Smooth muscle cell (in vitro differentiated cells): ENCODE measurements around the gene SUPV3L1. TPM values are rescaled to one million over a fixed set of nuclear protein-coding genes. Genes with fewer than 3 reads are reported as not detected.

Experiments
- DNase-seq: peaks from one replicate; lab custom pipeline; 2025; ENCODE audit not compliant: unreplicated experiment; lab: John Stamatoyannopoulos, UW
- H2AFZ ChIP-seq: fragments of 200-600 bp; sonication (generic); 2 replicates; pipeline ENCODE4 v1.6.0; 2016; ENCODE audit warnings: antibody characterized with exemption, low read depth, mild to moderate bottlenecking
- H3F3A ChIP-seq: fragments of 200-600 bp; sonication (generic); 2 replicates; pipeline ENCODE4 v1.6.0; 2017; ENCODE audit warnings: antibody characterized with exemption, low read depth
- H3K27ac ChIP-seq: fragments of 200-600 bp; sonication (generic); 2 replicates; pipeline ENCODE4 v1.5.1; 2016; ENCODE audit warnings: low read depth, mild to moderate bottlenecking
- H3K27me3 ChIP-seq: fragments of 200-600 bp; sonication (generic); 2 replicates; pipeline ENCODE4 v1.6.1; 2016; ENCODE audit warnings: low read depth, mild to moderate bottlenecking
- H3K36me3 ChIP-seq: fragments of 200-600 bp; sonication (generic); 2 replicates; pipeline ENCODE4 v1.5.1; 2016; ENCODE audit warnings: low read depth
- H3K4me1 ChIP-seq: fragments of 200-600 bp; sonication (generic); 2 replicates; pipeline ENCODE4 v1.5.1; 2016; ENCODE audit warnings: low read depth
- H3K4me2 ChIP-seq: fragments of 200-600 bp; sonication (generic); 2 replicates; pipeline ENCODE4 v1.6.0; 2016; ENCODE audit warnings: mild to moderate bottlenecking
- H3K4me3 ChIP-seq: fragments of 200-600 bp; sonication (generic); 2 replicates; pipeline ENCODE4 v1.5.1; 2016; ENCODE audit warnings: mild to moderate bottlenecking
- H3K79me2 ChIP-seq: fragments of 200-600 bp; sonication (generic); 2 replicates; pipeline ENCODE4 v1.6.0; 2016; ENCODE audit warnings: low read depth, mild to moderate bottlenecking
- H3K9ac ChIP-seq: fragments of 200-600 bp; sonication (generic); 2 replicates; pipeline ENCODE4 v1.6.0; 2016; ENCODE audit warnings: low read depth
- H3K9me3 ChIP-seq: fragments of 200-600 bp; sonication (generic); replicated peaks from 2 replicates; pipeline ENCODE4 v1.5.1; 2016; ENCODE audit warnings: low read depth
- H4K20me1 ChIP-seq: fragments of 200-600 bp; sonication (generic); 2 replicates; pipeline ENCODE4 v1.6.0; 2016; ENCODE audit warnings: low read depth
- CTCF ChIP-seq: fragments of 200-600 bp; sonication (generic); IDR thresholded peaks from 2 replicates; pipeline ENCODE4 v1.5.1; 2017; ENCODE audit warnings: borderline replicate concordance, mild to moderate bottlenecking, antibody characterized with exemption; ENCODE audit not compliant: insufficient read depth, poor library complexity, severe bottlenecking
- WGBS: methylation state at CpG from one replicate; pipeline ENCODE4 v1.1.7; 2016; ENCODE audit warnings: low lambda C conversion rate; 5-methylcytosine and 5-hydroxymethylcytosine counted together
- polyA plus RNA-seq: library from polyadenylated mRNA; unstranded; fragments of >200 nt; fragmentation: Nextera tagmentation; extraction: Ambion mirVana; gene quantifications from 2 replicates; pipeline ENCODE4 v1.2.1, GENCODE V29; 2016
- total RNA-seq: library from RNA; depleted of rRNA; stranded (reverse); fragments of >200 nt; gene quantifications from 2 replicates; pipeline ENCODE4 v1.2.3, GENCODE V29; 2014

SUPV3L1 gene
- total and polyA plus RNA-seq, 2 experiments from 2014 or later = 21.0 to 32.6 TPM

- Histone ChIP-seq H3K36me3 (no peaks in the 10 kb centered on the region), H3K4me2 (no peak overlapping the region), H3K9ac (no peak overlapping the region), H3K9me3 (no peaks in the 10 kb centered on the region), H3K27me3 (no peaks in the 10 kb centered on the region), H3K4me3 (no peak overlapping the region), H3K27ac (no peak overlapping the region), H3F3A (no peaks in the 10 kb centered on the region), H3K4me1 (no peaks in the 10 kb centered on the region), H3K79me2 (no peaks in the 10 kb centered on the region), H2AFZ (no peak overlapping the region), H4K20me1 (no peaks in the 10 kb centered on the region)
- TF ChIP-seq CTCF = no peak
- WGBS = 96% methylated on average over 11 of the region's 11 CpGs
- DNase-seq = no peak
Observed at GRCh38 chr10:69240455-69240854, 60.4 kb downstream of the SUPV3L1 start.

DNA sequence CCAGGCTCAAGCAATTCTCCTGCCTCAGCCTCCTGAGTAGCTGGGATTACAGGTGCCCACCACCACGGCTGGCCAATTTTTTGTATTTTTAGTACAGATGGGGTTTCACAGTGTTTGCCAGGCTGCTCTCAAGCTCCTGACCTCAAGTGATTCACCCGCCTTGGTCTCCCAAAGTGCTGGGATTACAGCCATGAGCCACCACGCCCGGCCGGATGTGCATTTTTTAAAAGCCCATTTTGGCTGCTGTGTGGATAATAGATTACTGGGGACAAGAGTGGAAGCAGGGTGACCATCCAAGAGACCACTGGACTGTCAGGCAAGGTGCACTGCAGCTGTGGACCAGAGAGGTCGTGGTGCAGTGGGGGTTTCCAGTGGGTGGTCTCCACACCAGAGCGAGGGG lies 61.5 kb downstream of the SUPV3L1 start:
- Histone ChIP-seq H3K27me3 (no peaks in the 10 kb centered on the region), H3K79me2 (no peaks in the 10 kb centered on the region), H3K4me3 (no peak overlapping the region), H3K9me3 (no peaks in the 10 kb centered on the region), H3K4me1 (no peaks in the 10 kb centered on the region), H3K27ac (no peak overlapping the region), H3F3A (no peaks in the 10 kb centered on the region), H3K36me3 (no peaks in the 10 kb centered on the region), H4K20me1 (no peaks in the 10 kb centered on the region), H3K4me2 (no peak overlapping the region), H3K9ac (no peak overlapping the region), H2AFZ (no peak overlapping the region)
- 86% methylated on average over 7 of the region's 7 CpGs for WGBS
- TF ChIP-seq CTCF = no peak
- DNase-seq = no peak

- Histone ChIP-seq H3F3A (no peaks in the 10 kb centered on the region), H2AFZ (no peak overlapping the region), H3K79me2 (no peaks in the 10 kb centered on the region), H4K20me1 (no peaks in the 10 kb centered on the region), H3K4me2 (no peak overlapping the region), H3K27ac (no peak overlapping the region), H3K4me1 (no peaks in the 10 kb centered on the region), H3K9me3 (no peaks in the 10 kb centered on the region), H3K36me3 (no peaks in the 10 kb centered on the region), H3K9ac (no peak overlapping the region), H3K4me3 (no peak overlapping the region), H3K27me3 (no peaks in the 10 kb centered on the region)
- no peak for TF ChIP-seq CTCF
- 89% methylated on average over 11 of the region's 11 CpGs for WGBS
- no peak for DNase-seq
Observed at GRCh38 chr10:69242040-69242851, 62.2 kb downstream of the SUPV3L1 start.

- Histone ChIP-seq H3K9ac (no peak overlapping the region), H2AFZ (no peak overlapping the region), H3K36me3 (no peaks in the 10 kb centered on the region), H3F3A (no peaks in the 10 kb centered on the region), H3K4me1 (no peaks in the 10 kb centered on the region), H3K4me2 (no peak overlapping the region), H3K27me3 (no peaks in the 10 kb centered on the region), H3K4me3 (no peak overlapping the region), H3K9me3 (no peaks in the 10 kb centered on the region), H4K20me1 (no peaks in the 10 kb centered on the region), H3K79me2 (no peaks in the 10 kb centered on the region), H3K27ac (no peak overlapping the region)
- 92% methylated on average over 5 of the region's 5 CpGs for WGBS
- no peak for TF ChIP-seq CTCF
- DNase-seq = no peak
Observed at GRCh38 chr10:69242852-69243212, 62.8 kb downstream of the SUPV3L1 start.
